ENCODE measurements around the gene CEBPA. TPM values are rescaled to one million over a fixed set of nuclear protein-coding genes. Genes with fewer than 3 reads are reported as not detected.

Gene CEBPA
- total and polyA plus RNA-seq, 2 experiments from 2014 or later, result 0.50 to 2.6 TPM

- no peaks in the 10 kb centered on the region for H3K36me3 ChIP-seq (ENCODE audit: insufficient read depth)
- Mint-ChIP-seq H3K36me3 (ENCODE audit: low read depth) (no peaks in the 10 kb centered on the region), H3K4me1 (peaks cover 17% of the 10 kb centered on the region; the same call in 2 of the 3 replicates), H3K9me3 (no peaks in the 10 kb centered on the region), H3K27me3 (ENCODE audit: insufficient read depth, low read depth, poor library complexity) (peaks cover 44% of the 10 kb centered on the region), H3K27ac (no peak overlapping the region), H3K4me3 (peak overlapping the region; percentile 71)
- H3K27me3 ChIP-seq (ENCODE audit: insufficient read depth), result peaks cover 51% of the 10 kb centered on the region
- H3F3A ChIP-seq (replicated peaks; ENCODE audit: low read depth), result no peaks in the 10 kb centered on the region
- peak overlapping the region; percentile 90 for H3K4me2 ChIP-seq
- peak; percentile 53 for ATAC-seq
- H3K4me3 ChIP-seq, result peak overlapping the region; percentile 80
- H3K9me2 ChIP-seq (ENCODE audit: insufficient read depth), result no peaks in the 10 kb centered on the region
- 0 out of 2 replicates have a peak, but pooled peaks cover 3% of the 10 kb centered on the region for H4K20me1 ChIP-seq (replicated peaks; ENCODE audit: insufficient read depth)
- no peaks in the 10 kb centered on the region for H3K79me2 ChIP-seq (replicated peaks; ENCODE audit: insufficient read depth)
- peak overlapping the region; percentile 89 for H2AFZ ChIP-seq
- H3K27ac ChIP-seq (ENCODE audit: low read depth), result no peak overlapping the region
- DNase-seq (ENCODE audit: low spot score), result peak; percentile 81
- peaks cover 14% of the 10 kb centered on the region for H3K4me1 ChIP-seq (ENCODE audit: insufficient read depth)
- TF ChIP-seq ZNF114 (CRISPR knock-in tag; IDR thresholded peaks at IDR 0.05) (no peak), CREB1 (CRISPR knock-in tag; IDR thresholded peaks at IDR 0.05; ENCODE audit: low read depth) (no peak), ETS1 (IDR thresholded peaks at IDR 0.05) (no peak), JUNB (IDR thresholded peaks at IDR 0.05; ENCODE audit: unreplicated experiment) (no peak), EZH2 (IDR thresholded peaks at IDR 0.05; ENCODE audit: low read depth, unreplicated experiment) (no peak), EZH2phosphoT487 (IDR thresholded peaks at IDR 0.05; ENCODE audit: unreplicated experiment) (no peak), CTCF (conservative IDR thresholded peaks at IDR 0.05; ENCODE audit: low read depth in 2 of 2) (no peak), REST (IDR thresholded peaks at IDR 0.05; ENCODE audit: unreplicated experiment) (no peak), ZNF462 (CRISPR knock-in tag; IDR thresholded peaks at IDR 0.05) (no peak), STAT1 (IDR thresholded peaks at IDR 0.05; ENCODE audit: unreplicated experiment) (no peak), POLR2AphosphoS5 (IDR thresholded peaks at IDR 0.05; ENCODE audit: low read depth) (no peak), ZNF331 (CRISPR knock-in tag; IDR thresholded peaks at IDR 0.05; ENCODE audit: low read depth) (no peak), NANOG (IDR thresholded peaks at IDR 0.05; ENCODE audit: borderline replicate concordance) (no peak)
Measured at GRCh38 chr19:33302974-33303790, 848 bp upstream of the CEBPA start.

Data from GM23338 (cell line).